ENCODE measurements around the gene PRICKLE3. TPM values are rescaled to one million over a fixed set of nuclear protein-coding genes. Genes with fewer than 3 reads are reported as not detected.

Gene PRICKLE3
- total and polyA plus RNA-seq, 8 donors: 4.2 to 7.0 (median 5.6) TPM

DNA sequence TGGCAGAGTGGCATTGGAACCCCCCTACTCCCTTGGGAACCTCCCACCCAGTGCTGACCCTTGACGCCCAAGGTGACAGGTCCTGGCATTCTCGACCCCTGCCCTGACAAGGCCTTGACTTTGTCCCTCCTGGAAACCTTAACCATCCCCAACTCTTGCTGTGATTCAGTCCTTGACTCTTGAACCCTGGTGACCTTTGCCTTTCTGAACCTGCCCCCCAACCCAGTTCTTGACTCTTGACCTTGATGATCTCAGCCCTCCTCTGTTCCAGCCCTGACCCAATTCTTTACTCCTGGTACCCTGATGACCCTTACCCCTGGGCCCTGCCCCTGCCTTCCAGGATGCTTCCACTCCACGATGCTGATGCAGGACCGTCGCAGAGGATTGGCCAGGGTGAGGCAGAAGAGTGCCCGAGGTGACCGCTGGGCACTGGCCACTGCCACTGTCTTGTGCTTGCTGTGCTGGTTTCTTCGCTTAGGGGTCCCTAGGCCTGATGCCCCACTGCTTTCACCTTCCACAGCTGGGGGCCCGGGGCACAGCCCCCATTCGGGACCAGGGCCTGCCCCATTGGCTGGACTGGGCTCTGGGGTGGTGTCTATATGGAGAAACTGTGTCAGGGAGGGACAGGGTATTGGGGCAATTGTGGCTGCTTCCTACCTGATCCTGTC is 45.3 kb upstream of the PRICKLE3 start:
- TF ChIP-seq, protein P1, sequence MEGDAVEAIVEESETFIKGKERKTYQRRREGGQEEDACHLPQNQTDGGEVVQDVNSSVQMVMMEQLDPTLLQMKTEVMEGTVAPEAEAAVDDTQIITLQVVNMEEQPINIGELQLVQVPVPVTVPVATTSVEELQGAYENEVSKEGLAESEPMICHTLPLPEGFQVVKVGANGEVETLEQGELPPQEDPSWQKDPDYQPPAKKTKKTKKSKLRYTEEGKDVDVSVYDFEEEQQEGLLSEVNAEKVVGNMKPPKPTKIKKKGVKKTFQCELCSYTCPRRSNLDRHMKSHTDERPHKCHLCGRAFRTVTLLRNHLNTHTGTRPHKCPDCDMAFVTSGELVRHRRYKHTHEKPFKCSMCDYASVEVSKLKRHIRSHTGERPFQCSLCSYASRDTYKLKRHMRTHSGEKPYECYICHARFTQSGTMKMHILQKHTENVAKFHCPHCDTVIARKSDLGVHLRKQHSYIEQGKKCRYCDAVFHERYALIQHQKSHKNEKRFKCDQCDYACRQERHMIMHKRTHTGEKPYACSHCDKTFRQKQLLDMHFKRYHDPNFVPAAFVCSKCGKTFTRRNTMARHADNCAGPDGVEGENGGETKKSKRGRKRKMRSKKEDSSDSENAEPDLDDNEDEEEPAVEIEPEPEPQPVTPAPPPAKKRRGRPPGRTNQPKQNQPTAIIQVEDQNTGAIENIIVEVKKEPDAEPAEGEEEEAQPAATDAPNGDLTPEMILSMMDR (IDR thresholded peaks at IDR 0.05): no peak
- no peak for ATAC-seq
- intact Hi-C loops (cut with DNase I): no loop called here
- no peak overlapping the region for H3K4me3 ChIP-seq
- H3K27ac ChIP-seq: no peak overlapping the region
- FAIRE-seq: no peak
- no peaks in the 10 kb centered on the region for H3K36me3 ChIP-seq
- H3K9me3 ChIP-seq: no peaks in the 10 kb centered on the region
- DNase-seq: no peak
- H3K4me1 ChIP-seq: no peaks in the 10 kb centered on the region
- 85 to 93% methylated on average over 10 of the region's 10 CpGs for WGBS, 2 donors
- no peaks in the 10 kb centered on the region for H3K27me3 ChIP-seq

DNA sequence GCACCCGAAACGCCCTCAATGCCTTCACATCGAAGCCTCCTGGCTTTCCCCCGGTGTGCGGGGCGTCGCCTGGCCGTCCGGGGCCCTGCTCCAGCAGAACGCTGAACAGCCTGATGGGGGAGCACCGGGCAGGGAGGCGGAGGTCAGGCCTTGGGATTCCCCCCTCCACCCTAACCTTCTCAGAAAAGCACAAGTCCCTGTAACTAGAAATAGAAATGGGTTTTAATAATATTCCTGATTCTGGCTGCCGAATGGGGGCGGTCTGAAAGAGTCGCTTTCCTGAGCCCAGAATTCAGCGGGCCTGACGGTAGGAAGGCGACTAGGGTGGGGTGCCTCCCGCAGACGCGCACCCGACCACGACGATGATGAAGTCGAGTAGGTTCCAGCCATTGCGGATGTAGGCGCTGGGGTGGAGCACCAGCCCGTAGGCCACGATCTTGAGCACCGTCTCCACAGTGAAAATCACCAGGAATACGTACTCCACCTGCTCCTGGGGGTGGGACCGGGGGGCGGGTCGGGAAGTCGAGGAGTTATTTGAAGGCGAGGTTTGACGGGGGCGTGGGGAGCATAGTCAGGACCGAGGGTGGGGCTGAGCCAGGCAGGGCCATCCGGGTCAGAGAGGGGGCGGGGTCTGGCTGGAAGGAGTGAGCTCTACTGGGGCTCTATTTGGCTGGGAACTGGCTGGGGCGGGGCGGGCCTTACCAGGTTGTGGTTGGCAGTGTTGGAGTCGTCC is 44.5 kb upstream of the PRICKLE3 start:
- Histone ChIP-seq H3K4me1 (no peaks in the 10 kb centered on the region), H3K9me3 (no peaks in the 10 kb centered on the region), H3K27me3 (no peaks in the 10 kb centered on the region), H3K27ac (no peak overlapping the region), H3K36me3 (no peaks in the 10 kb centered on the region), H3K4me3 (peak overlapping the region in 2 of 4 donors; percentile 12 to 34)
- FAIRE-seq: no peak
- intact Hi-C loops (cut with DNase I): no loop called here
- 17 to 38% methylated on average over 44 of the region's 44 CpGs for WGBS, 2 donors
- ATAC-seq: peak; percentile 70 to 86 (median 77)
- peak in 5 of 6 donors; percentile 62 to 82 (median 71) for DNase-seq
- TF ChIP-seq, protein P1 (IDR thresholded peaks at IDR 0.05): no peak

DNA sequence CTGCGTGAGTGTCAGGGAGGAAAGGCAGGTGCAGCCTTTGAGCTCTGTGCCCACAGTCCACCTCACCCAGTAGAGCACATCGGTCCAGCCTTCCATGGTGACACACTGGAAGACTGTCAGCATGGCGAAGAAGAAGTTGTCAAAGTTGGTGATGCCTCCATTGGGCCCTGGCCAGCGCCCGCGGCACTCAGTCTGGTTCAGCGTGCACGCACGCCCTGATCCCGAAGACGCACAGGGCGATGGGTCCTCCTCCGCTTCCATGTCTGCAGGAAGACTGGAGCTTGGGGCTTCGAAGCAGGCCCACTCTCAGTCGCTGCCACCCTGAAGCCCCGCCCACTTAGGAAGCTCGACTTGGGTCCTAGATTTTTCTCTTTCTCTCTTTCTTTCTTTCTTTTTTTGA is 42.0 kb upstream of the PRICKLE3 start:
- no peaks in the 10 kb centered on the region for H3K27me3 ChIP-seq
- no peak overlapping the region for H3K27ac ChIP-seq
- H3K9me3 ChIP-seq: no peaks in the 10 kb centered on the region
- H3K4me1 ChIP-seq: no peaks in the 10 kb centered on the region
- DNase-seq (no peak), FAIRE-seq (no peak), ATAC-seq (no peak)
- no peaks in the 10 kb centered on the region for H3K36me3 ChIP-seq
- TF ChIP-seq, protein P1 (IDR thresholded peaks at IDR 0.05): no peak
- 86 to 87% methylated on average over 17 of the region's 17 CpGs for WGBS, 2 donors
- no peak overlapping the region for H3K4me3 ChIP-seq
- intact Hi-C loops (cut with DNase I): no loop called here

DNA sequence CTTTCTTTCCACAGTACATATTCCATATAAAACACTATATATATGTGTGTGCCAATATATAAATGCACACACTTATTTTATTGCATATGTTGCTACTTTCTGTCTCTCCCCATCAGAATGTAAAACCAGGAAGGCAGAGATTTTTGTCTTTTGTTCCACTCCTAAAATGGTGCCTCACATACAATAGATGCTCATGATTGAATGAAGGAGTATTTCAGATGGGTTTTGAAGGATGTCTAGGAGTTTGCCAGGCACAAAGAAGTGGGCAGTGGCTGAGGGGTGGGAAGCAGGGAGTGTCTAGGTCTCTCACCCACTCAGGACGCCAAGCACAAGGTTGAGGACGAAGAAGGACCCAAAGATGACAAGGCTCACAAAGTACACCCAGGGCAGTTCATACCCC is 41.6 kb upstream of the PRICKLE3 start:
- ATAC-seq (no peak), DNase-seq (no peak), FAIRE-seq (no peak)
- H3K36me3 ChIP-seq: no peaks in the 10 kb centered on the region
- H3K27ac ChIP-seq: no peak overlapping the region
- TF ChIP-seq, protein P1 (IDR thresholded peaks at IDR 0.05): no peak
- H3K4me3 ChIP-seq: no peak overlapping the region
- no peaks in the 10 kb centered on the region for H3K9me3 ChIP-seq
- WGBS, 2 donors: 61 to 85% methylated on average over 2 of the region's 2 CpGs
- H3K27me3 ChIP-seq: peaks cover 0 to 2% (median 0%) of the 10 kb centered on the region in 4 donors
- intact Hi-C loops (cut with DNase I): no loop called here
- no peaks in the 10 kb centered on the region for H3K4me1 ChIP-seq

DNA sequence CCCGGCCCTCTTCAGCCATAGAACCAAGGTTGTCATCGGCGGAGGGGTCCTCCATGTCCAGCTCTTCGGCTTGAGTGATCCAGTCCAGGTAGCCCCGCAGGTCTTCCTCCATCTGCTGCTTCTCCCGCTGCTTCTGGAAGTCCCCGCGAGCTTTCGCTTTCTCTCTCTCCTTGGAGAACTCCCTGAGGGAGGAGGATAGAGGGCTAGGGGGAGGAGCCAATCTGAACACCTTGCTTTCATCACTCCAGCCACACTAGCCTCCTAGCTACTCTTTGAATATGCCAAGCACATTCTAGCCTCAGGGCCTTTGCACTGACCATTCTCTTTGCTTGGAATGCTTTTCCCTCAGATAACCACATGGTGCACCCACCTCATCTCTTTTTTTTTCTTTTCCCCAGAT is 40.8 kb upstream of the PRICKLE3 start:
- TF ChIP-seq, protein P1 (IDR thresholded peaks at IDR 0.05): no peak
- H3K4me1 ChIP-seq: no peaks in the 10 kb centered on the region
- no peak overlapping the region for H3K4me3 ChIP-seq
- no peak for FAIRE-seq
- H3K36me3 ChIP-seq: no peaks in the 10 kb centered on the region
- peaks cover 0 to 6% (median 0%) of the 10 kb centered on the region in 4 donors for H3K27me3 ChIP-seq
- WGBS, 2 donors: 71 to 87% methylated on average over 9 of the region's 9 CpGs
- ATAC-seq: no peak
- intact Hi-C loops (cut with DNase I): no loop called here
- no peak overlapping the region for H3K27ac ChIP-seq
- no peak for DNase-seq
- H3K9me3 ChIP-seq: no peaks in the 10 kb centered on the region

Data from pancreas (tissue), 10 donors.